HG03196 (cell line): ENCODE measurements around the gene SEC23A.
A peak's percentile ranks its signal among the peaks of the same experiment; 100 is the strongest.
"Not testable (repeated sequence)": the region's sequence is repeated elsewhere in the genome, so short reads cannot be mapped to it uniquely, and the experiment has no call there.

Source experiments
- ATAC-seq: cut with Tn5 transposase; IDR thresholded peaks from one replicate; pipeline ENCODE4 v1.9.1; 2021; ENCODE audit not compliant: unreplicated experiment

The SEC23A gene

DNA sequence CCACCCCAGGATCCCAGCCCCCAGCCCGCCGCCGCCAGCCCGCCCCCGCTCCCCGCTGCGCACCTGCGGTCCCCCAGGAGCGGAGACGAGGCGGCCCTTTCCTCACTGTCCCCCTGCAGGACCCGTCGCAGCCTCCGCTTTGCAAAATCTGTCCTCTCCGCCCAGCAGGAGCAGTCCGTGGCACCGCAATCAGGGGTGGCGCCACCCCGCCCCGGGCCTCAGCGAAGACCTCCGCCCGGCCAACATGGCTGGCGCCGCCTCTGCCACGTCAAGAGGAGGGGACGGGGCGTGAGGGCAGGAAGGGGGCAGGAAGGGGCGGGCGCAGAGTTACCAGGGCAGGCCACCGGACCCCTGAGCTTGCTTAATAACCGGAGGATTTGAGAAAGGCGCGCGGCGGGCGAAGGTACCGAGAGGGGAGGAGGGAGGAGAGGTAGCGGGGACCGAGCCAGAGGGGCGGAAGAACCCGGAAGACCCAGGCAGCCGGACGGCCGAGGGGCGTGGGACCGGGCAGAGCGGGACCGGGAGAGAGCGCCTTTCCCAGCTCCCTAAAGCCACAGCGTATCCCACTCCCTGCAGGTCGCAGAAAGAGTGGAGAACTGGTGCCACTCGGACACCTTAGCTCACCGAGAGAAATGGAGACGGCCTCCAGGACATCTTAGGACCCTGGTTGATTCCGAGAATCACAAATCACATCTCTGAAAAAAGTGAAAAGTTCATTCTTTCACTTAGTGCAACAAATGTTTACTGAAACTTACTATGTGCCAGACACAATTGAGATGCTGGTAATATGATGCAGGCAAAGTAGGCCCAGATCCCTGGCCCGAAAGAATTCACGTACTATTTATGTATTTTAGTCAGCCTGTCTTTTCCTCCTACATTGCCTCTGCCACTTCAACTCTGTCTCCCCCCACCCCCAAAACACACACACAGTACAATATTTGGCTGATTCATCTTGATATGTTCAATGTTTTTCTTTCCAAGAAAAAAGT is at the start of gene SEC23A:
Gene SEC23A (minus strand): TSS at position 267 of the 989 bp plus-strand sequence. CDS start 7,117 bp downstream, outside the sequence.
- ATAC-seq: peak; percentile 96

DNA sequence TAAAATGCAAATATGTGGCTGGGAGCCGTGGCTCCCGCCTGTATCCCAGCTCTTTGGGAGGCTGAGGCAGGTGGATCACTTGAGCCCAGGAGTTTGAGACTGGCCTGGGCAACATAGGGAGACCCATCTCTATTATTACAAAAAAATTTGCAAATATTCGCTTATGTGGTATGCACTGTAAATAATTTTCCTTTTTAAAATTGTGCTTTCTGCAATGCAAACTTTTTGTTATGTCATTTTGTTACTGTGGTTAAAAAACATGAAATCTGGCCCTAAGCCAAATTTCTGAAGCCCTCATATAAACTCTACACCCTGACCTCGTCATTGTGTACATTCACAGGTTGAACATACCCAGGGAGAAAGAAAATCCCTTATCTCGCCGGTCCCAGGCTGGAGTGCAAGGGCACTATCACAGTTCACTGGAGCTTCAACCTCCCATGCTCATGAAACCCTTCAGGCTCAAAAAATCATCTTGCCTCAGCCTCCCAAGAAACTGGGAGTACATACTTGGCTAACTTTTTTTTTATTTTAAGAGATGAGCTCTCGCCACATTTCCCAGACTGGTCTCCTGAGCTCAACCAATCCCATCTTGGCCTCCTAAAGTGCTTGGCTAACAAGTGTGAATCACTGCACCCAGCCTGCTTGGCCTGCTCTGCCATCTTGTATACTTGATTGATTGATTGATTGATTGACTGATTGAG is 42.4 kb upstream of the SEC23A start:
- ATAC-seq: no peak

DNA sequence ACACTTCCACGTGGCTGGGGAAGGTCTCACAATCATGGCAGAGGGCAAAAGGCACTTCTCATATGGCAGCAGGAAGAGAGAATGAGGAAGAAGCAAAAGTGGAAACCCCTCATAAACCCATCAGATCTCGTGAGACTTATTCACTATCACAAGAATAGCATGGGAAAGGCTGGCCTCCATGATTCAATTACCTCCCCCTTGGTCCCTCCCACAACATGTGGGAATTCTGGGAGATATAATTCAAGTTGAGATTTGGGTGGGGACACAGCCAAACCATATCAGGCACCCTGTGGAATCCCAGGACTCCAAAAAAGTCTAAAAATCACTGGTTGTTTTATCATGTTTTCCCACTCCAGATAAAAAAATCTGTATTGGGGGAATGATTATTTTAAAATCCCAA is 40.2 kb upstream of the SEC23A start:
- not testable (repeated sequence) for ATAC-seq

DNA sequence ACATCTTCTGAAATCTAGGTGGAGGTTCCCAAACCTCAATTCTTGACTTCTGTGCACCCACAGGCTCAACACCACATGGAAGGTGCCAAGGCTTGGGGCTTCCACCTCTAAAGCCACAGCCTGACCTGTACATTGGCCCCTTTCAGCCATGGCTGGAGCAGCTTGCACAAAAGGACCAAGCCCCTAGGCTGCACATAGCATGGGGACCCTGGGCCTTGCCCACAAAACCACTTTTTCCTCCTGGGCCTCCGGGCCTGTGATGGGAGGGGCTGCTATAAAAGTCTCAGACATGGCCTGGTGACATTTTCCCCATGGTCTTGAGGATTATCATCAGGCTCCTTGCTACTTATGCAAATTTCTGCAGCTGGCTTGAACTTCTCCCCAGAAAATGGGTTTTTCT is 38.6 kb upstream of the SEC23A start:
- ATAC-seq: not testable (repeated sequence)

DNA sequence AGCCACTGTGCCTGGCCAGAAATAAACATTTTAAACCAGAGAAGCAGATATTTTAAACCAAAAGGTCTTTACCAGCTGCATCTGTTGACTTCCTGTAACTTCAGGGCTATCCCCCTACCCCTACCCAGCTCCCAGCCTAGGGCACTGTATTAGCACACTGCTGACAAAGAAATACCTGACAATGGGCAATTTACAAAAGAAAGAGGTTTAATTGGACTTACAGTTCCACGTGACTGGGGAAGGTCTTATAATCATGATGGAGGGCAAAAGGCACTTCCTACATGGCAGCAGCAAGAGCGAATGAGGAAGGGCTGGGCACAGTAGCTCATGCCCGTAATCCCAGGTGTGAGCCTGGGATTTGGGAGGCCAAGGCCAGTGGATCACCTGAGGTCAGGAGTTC is 37.1 kb upstream of the SEC23A start:
- ATAC-seq: no peak

DNA sequence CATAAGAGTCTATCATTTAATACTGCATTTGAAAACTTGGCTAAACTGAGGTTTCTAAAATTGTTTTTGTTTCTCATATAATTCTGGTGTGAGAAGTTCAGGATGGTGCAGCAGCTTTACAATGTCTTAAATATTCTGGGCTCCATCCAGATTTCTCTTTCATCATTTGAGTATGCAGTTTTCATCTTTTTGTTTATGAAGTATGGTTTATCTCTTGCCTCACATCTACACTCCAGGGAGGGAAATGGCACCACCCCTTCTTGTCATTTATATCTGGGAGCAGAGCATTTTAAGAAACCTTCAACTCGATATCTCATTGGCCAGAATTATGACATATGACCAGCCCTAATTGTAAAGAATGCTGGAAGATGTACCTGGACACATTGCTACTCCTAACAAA is 35.4 kb upstream of the SEC23A start:
- ATAC-seq: no peak

DNA sequence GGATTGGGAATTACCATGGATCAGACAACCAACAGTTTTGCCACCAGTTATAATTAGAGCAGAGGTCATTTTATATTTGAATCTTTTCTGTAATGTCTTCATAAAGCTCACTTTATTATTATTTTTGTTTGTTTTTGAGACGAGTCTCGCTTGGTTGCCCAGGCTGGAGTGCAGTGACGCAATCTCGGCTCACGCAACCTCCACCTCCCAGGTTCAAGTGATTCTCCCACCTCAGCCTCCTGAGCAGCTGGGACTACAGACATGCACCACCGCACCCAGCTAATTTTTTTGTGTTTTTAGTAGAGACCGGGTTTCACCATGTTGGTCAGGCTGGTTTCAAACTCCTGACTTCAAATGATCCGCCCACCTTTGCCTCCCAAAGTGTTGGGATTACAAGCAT is 34.8 kb upstream of the SEC23A start:
- ATAC-seq: not testable (repeated sequence)

DNA sequence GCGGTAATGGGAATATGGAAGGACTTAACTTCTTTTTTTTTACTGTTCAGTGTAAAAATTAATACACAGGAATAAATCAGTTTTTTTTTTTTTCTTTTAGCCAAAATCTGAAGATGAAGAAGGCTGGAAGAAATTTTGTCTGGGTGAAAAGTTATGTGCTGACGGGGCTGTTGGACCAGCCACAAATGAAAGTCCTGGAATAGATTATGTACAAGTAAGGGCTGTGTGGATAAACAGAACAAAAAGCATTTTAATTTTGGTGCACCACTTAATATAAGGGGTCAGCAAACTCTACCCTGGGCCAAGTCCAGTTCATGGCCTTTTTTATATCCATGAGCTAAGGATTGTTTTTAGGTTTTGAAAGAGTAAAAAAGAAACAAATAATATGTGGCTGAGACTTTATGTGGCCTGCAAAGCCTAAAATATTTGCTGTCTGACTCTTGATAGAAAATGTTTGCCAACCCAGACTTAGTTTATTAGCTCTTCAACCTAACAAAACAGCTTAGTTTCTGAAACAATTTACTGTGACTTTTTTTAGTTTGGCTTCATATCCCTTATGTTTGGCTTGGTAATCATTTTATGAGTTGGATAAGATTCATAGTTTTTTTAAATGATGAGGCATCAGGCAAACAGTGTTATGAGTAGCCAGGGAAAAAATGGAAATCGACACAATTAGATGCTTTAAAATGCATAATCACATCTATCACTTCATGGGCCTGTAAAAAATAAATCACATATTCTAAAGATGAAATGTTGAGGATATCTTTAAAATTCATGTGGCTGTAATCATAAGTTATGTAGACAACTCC is 19.5 kb upstream of the SEC23A start:
- no peak for ATAC-seq

DNA sequence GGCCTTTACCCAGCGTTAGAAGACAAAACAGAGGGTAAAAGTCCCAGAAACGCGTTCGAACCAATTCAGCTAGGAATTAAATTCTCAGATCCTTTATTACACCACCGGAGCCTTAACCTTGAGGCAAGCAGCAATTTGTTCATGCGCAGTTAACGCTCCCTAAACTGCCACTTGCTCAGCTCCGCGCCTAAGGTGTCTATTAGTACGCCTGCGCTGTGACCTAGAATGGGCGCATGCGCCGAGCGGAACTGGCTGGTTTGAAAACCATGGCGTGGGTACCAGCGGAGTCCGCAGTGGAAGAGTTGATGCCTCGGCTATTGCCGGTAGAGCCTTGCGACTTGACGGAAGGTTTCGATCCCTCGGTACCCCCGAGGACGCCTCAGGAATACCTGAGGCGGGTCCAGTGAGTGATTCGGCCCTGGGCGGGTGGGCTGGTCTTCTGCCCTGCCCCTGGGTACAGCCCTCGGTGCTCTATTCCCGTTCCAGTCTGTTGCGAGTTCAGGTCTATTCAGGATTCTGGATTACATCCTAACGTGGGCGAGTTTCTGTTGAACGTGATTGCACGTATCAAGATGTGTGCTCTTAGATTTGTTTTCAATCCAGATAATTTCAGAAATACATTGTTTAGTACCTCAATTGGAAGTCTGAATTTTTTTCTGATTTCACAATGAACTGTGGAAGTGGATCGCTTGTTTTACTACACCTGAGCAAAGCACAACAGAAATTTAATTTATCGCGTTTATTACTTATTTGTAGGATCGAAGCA is 11.2 kb upstream of the SEC23A start, which contains the start of gene GEMIN2:
Gene GEMIN2 (plus strand): TSS at position 251 of the 766 bp plus-strand sequence. CDS start 16 bp downstream, at position 267.
- peak; percentile 88 for ATAC-seq

DNA sequence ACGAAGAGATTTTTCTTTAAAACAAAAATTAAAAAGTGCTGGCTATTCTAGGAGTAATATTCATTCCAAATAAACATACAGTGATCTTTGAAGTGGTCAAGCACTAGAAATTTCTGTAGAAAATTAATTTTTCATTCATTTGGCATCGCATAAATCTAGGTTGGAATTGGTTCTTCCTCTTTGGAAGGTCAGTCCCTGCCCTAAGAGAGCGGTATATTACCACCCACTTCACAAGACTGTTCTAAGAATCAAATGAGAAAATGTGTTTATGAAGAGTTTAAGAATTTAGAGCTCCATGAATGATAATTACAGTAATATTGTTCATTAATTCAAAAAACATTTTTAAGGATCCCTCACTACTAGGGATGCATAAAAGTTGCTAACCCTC is 10.6 kb upstream of the SEC23A start:
- ATAC-seq: no peak

DNA sequence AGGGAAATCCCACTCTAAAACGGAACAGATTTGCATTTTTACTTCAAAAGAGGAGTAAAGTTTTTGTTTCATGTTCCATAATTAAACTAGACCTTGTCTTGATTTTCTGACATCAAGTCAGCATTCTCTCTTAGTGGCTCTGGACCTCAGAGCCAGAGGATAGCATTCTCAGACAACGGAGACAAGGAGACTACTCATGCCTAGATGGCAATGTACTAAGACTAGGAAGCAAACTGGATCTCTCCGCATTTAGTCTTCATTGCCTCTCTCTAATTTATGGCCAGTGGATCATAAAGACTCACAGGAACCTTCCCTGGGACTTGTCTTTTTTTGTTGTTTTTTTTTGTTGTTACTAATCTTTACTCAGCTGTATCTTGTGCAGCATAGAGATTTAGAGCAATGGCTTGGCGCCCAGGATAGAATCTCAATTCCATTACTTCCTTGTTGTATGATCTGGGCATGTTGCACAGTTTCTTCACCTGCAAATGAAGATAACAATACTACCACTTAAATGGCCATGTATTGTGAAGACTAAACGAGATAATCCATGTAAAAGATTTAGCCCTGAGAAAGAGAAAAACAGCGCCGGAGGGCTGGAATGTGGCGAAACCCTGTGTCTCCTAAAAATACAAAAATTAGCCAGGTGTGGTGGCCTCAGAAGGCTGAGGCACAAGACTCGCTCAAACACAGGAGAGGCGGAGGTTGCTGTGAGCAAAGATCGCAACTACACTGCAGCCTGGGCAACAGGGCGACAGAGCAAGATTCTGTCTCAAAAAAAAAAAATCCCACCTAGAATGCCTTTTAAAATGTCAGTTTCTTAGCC is 7.1 kb upstream of the SEC23A start:
- ATAC-seq: no peak

DNA sequence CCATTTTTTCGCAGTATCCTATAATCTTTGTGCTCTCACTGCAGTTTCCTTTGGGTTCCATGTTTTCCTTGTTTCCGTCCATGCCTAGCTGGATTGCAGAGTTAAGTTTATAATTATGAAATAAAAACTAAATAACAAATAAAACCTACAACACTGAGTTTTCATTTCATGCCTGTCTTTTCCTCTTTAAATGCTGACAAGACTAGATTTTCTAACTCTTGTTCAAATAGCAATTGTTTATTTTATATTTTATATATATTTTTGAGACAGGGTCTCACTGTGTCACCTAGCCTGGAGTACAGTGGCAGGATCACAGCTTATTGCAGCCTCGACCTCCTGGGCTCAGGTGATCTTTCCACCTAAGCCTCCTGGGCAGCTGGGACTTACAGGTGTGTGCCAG is 5.8 kb upstream of the SEC23A start:
- ATAC-seq: no peak

DNA sequence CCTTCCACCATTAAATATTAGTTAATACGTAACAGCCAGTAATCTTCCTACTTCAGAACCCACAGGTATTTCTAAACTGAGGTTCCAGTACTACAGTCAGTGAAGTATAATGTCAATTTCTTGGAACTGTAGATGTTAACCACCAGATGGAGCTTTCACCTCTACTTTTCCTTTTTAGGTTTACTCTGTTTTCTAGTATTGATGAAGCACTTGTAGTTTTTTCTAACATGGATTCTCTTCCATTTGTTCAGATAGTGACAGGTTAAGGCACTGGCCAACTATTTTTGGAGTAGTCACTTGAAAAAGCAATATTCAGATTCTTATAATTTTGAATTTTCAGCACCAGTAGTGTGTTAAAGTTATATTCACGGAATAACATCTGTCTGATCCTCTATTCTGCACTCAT is 4.6 kb upstream of the SEC23A start:
- ATAC-seq: no peak

DNA sequence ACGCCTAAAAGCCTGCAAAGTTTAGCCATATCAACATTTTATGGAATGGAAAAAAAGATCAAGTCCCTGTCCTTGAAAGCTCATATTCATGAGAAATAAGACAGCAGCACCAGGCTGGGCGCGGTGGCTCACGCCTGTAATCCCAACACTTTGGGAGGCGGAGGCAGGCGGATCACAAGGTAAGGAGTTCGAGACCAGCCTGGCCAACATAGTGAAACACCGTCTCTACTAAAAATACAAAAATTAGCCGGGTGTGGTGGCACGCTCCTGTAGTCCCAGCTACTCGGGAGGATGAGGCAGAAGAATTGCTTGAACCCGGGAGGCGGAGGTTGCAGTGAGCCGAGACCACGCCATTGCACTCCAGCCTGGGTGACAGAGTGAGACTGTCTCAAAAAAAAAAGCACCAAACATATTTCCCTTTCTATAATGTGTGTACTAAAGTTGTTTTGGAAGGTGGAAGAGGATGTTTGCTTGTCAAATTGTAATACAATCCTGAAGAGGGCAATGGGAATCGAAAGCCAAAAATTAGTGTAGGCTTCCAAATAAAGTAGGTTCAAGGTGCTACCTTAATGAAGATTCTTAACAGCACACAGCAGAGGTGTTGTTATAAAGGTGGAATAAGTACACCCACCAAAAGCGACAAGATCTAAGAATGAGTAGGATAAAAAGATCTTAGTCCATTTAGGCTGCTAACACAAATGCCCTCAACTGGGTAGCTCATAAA is 1.2 kb upstream of the SEC23A start:
- not testable (repeated sequence) for ATAC-seq

DNA sequence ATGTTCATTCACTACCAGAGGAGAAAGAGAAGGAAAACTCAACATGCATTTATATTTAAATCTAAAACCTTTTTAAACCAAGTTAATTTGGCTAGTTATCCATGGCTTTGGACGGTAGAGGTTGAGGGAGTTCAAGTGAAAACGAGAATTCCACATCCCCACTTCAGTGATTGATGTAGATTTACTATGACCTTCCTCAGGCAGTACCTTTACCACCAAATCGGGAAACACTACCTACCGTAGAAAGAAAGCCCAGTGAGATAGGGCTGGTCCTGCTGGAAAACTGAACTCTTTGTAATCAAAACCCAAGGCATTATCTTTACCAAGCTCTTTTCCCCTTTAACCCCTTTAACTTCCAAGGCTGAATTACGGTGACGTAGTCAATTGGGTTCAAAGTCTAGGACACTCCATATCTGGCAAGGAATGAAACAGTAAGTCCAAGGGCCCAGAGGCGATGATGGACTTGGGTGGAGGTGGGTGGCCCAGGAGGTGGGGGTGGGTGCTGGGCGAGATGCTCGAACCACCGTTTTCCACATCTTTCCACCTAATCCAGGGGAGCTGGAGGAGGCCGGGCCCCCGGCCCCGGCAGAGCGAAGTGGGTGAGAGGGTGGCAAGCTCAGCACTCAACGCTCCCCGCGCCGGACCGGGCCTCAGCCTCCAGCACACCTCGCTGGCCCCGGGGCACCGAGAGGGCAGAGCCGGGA is 618 bp downstream of the SEC23A start:
- ATAC-seq: peak; percentile 23

DNA sequence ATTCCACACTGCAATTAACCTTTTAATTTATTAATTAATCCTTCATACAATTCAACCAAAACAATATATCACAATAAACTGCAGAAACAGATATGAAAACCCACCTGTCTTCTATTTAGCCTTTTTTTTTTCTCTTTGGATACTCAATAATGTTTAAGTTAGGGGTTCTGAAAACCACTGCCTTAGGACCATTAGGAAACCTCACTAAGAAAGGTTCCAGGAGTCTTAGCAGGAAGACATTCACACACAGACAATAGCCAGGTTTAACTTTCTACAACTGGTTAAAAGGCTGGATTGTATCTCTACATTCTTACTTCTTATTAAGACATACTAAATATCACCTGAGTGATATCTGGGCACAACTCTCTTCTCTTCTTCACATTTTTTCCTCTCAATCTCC is 3.3 kb downstream of the SEC23A start:
- no peak for ATAC-seq

DNA sequence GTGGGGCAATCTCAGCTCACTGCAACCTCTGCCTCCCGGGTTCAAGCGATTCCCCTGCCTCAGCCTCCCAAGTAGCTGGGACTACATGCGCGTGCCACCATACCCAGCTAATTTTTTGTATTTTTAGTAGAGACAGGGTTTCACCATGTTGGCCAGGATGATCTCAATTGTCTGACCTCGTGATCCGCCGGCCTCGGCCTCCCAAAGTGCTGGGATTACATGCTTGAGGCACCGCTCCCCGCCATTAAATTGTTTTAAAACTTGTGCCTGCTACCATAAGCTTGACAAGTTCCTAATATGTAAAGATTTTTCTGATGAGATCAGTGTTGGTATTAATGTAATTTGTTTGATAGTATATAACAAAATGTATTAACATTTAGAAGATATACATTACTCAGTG is 3.8 kb downstream of the SEC23A start:
- ATAC-seq: not testable (repeated sequence)

DNA sequence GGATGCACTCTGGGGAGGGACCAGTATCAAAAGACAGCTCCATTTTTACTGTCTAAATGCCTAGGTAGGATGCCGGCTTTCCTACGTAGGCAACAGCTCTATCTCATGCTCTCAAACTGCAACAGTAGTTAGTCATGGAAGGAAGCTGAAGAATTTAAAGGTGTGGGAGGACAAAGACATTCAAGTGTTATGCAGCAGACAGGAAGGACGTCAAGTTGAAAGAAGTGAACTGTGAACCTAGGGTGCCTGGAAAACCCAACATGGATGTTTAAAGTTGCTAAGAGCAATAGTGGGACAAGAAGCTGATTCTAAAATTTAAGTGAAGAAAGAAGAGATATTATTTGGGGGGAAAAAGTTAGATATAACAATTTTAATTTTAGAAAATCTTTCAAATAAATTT is 5.9 kb downstream of the SEC23A start:
- no peak for ATAC-seq
